Keratinocyte (primary cell): Measurements from ENCODE around the gene SCNN1B. TPM values are rescaled to one million over a fixed set of nuclear protein-coding genes. Genes with fewer than 3 reads are reported as not detected.
"Not testable (repeated sequence)": the region's sequence is repeated elsewhere in the genome, so short reads cannot be mapped to it uniquely, and the experiment has no call there.

Experiments used
- DNase-seq: peaks from one replicate; pipeline ENCODE4 v3.0.0-alpha.2; 2011; ENCODE audit warnings: low read depth, missing footprints, low spot score
- FAIRE-seq: peaks from 2 replicates; lab custom pipeline; 2011; peaks lifted over from hg19 to GRCh38; lab: Jason Lieb, UNC
- H2AFZ ChIP-seq: 2 replicates; pipeline ENCODE4 v1.6.0; 2012; ENCODE audit warnings: low read length, control low read depth, inconsistent platforms; ENCODE audit not compliant: control insufficient read depth
- H3K27ac ChIP-seq: 2 replicates; pipeline ENCODE4 v1.5.1; 2011; ENCODE audit warnings: low read length; ENCODE audit not compliant: control insufficient read depth, insufficient read depth
- H3K27me3 ChIP-seq: 3 replicates; pipeline ENCODE4 v1.6.0; 2011; ENCODE audit warnings: low read length; ENCODE audit not compliant: control insufficient read depth, insufficient read depth; ENCODE audit errors: extremely low read depth
- H3K36me3 ChIP-seq, 2 experiments: 2 replicates in 1 of 2; 3 replicates in 1 of 2; pipeline ENCODE4 v1.5.1; 2011; ENCODE audit warnings: low read length in 2 of 2, mild to moderate bottlenecking in 1 of 2; ENCODE audit not compliant: control insufficient read depth in 2 of 2, insufficient read depth in 2 of 2; ENCODE audit errors: extremely low read depth in 1 of 2
- H3K4me1 ChIP-seq: 3 replicates; pipeline ENCODE4 v1.5.1; 2011; ENCODE audit warnings: low read length; ENCODE audit not compliant: control insufficient read depth, insufficient read depth; ENCODE audit errors: extremely low read depth
- H3K4me2 ChIP-seq: 3 replicates; pipeline ENCODE4 v1.6.0; 2011; ENCODE audit warnings: low read depth, low read length; ENCODE audit not compliant: control insufficient read depth, insufficient read depth; ENCODE audit errors: extremely low read depth
- H3K4me3 ChIP-seq, 3 experiments: fragments of 200-600 bp in 1 of 3; sonication (generic) in 1 of 3; 2 replicates in 2 of 3; 3 replicates in 1 of 3; pipeline ENCODE4 v1.5.1; 2011 to 2016; ENCODE audit warnings: low read length in 3 of 3, mild to moderate bottlenecking in 3 of 3, control low read depth in 2 of 3, inconsistent platforms in 1 of 3, low read depth in 1 of 3, mixed read lengths in 1 of 3, mixed run types in 1 of 3, moderate library complexity in 1 of 3; ENCODE audit not compliant: control insufficient read depth in 2 of 3, insufficient read depth in 2 of 3; ENCODE audit errors: extremely low read depth in 1 of 3
- H3K79me2 ChIP-seq: 2 replicates; pipeline ENCODE4 v1.6.0; 2012; ENCODE audit warnings: low read length; ENCODE audit not compliant: control insufficient read depth, insufficient read depth
- H3K9ac ChIP-seq: 3 replicates; pipeline ENCODE4 v1.6.0; 2011; ENCODE audit warnings: low read length; ENCODE audit not compliant: control insufficient read depth, insufficient read depth; ENCODE audit errors: extremely low read depth
- H3K9me1 ChIP-seq: 3 replicates; pipeline ENCODE4 v1.6.0; 2011; ENCODE audit warnings: low read length; ENCODE audit not compliant: control insufficient read depth, insufficient read depth; ENCODE audit errors: extremely low read depth
- H3K9me3 ChIP-seq: 2 replicates; pipeline ENCODE4 v1.5.1; 2012; ENCODE audit warnings: low read depth, low read length; ENCODE audit not compliant: control insufficient read depth
- H4K20me1 ChIP-seq: 3 replicates; pipeline ENCODE4 v1.6.0; 2011; ENCODE audit warnings: low read length; ENCODE audit not compliant: control insufficient read depth, insufficient read depth; ENCODE audit errors: extremely low read depth
- CTCF ChIP-seq, 3 experiments: IDR thresholded peaks in 1 of 3; conservative IDR thresholded peaks in 1 of 3; optimal IDR thresholded peaks in 1 of 3; 2 replicates in 2 of 3; 3 replicates in 1 of 3; pipeline versions ENCODE3 to v1.5.1; 2011; ENCODE audit warnings: low read length in 3 of 3, mild to moderate bottlenecking in 3 of 3, moderate library complexity in 2 of 3, control low read depth in 1 of 3, inconsistent platforms in 1 of 3; ENCODE audit not compliant: insufficient read depth in 2 of 3; ENCODE audit errors: extremely low read depth in 1 of 3
- EZH2 ChIP-seq: IDR thresholded peaks from one replicate; pipeline ENCODE4 v1.6.1; 2012; ENCODE audit warnings: inconsistent platforms, mild to moderate bottlenecking, low read length, moderate library complexity
- dilution Hi-C: fragments of 300-500 bp; cut with MboI; formaldehyde crosslinking; loops from one replicate; pipeline ENCODE4 v1.7.0; 2020; ENCODE audit warnings: low sequenced_read_pairs; ENCODE audit not compliant: extremely low pct_ligation_motif_present
- polyA plus RNA-seq, 5 experiments: library from polyadenylated mRNA; depleted of rRNA in 3 of 5; stranded (reverse) in 3 of 5; stranded (forward) in 1 of 5; unstranded in 1 of 5; fragments of >200 nt; gene quantifications; 1 replicate in 1 of 5; 2 replicates in 3 of 5; 3 replicates in 1 of 5; pipeline versions ENCODE4 v1.2.1 to v1.2.3, GENCODE V29; 2011 to 2012; ENCODE audit warnings: missing spikeins in 2 of 5, low read depth in 1 of 5, low replicate concordance in 1 of 5

The SCNN1B gene
- polyA plus RNA-seq, 1 donor (not counting 4 experiments of a cell fraction or from before 2014, with no cell fraction given), result 0.92 TPM

- H3K36me3 ChIP-seq, result peaks cover 3 to 21% of the 10 kb centered on the region in 2 experiments
- dilution Hi-C loops, result loop anchor here (25.0 kb wide), 1 partner anchor 235 kb away; no protein-coding TSS in a partner anchor
Measured at GRCh38 chr16:23397464-23397863, 95.4 kb downstream of the SCNN1B start.

GRCh38 chr16:23398987-23399805, 97.1 kb downstream of the SCNN1B start:
- dilution Hi-C loops, result loop anchor here (25.0 kb wide), 1 partner anchor 237 kb away; no protein-coding TSS in a partner anchor
- TF ChIP-seq CTCF (optimal IDR thresholded peaks at IDR 0.05 in 1 of 3, IDR thresholded peaks at IDR 0.05 in 1 of 3, conservative IDR thresholded peaks at IDR 0.05 in 1 of 3; ENCODE audit: extremely low read depth in 1 of 3, insufficient read depth in 2 of 3, low read length in 3 of 3) (no peak), EZH2 (no peak)

More at GRCh38 chr16:23397464-23397863, 95.4 kb downstream of the SCNN1B start:
- no peak overlapping the region for H3K27ac ChIP-seq
- no peak overlapping the region for H3K4me2 ChIP-seq
- TF ChIP-seq EZH2, result no peak
- H3K9ac ChIP-seq, result no peak overlapping the region
- no peaks in the 10 kb centered on the region for H3K79me2 ChIP-seq
- H3K9me1 ChIP-seq, result no peaks in the 10 kb centered on the region
- H3K4me3 ChIP-seq, result no peak overlapping the region
- FAIRE-seq (no peak), DNase-seq (no peak)
- no peak overlapping the region for H2AFZ ChIP-seq
- no peaks in the 10 kb centered on the region for H3K4me1 ChIP-seq
- no peaks in the 10 kb centered on the region for H3K27me3 ChIP-seq
- no peaks in the 10 kb centered on the region for H4K20me1 ChIP-seq
- no peaks in the 10 kb centered on the region for H3K9me3 ChIP-seq

GRCh38 chr16:23400447-23400846, 98.3 kb downstream of the SCNN1B start:
- dilution Hi-C loops, FAIRE-seq: not testable (repeated sequence)

More at GRCh38 chr16:23398987-23399805, 97.1 kb downstream of the SCNN1B start:
- Histone ChIP-seq H4K20me1 (no peaks in the 10 kb centered on the region), H3K4me3 (no peak overlapping the region), H3K9me3 (no peaks in the 10 kb centered on the region), H3K4me1 (no peaks in the 10 kb centered on the region), H3K79me2 (no peaks in the 10 kb centered on the region), H3K27me3 (no peaks in the 10 kb centered on the region), H3K4me2 (no peak overlapping the region), H3K9ac (no peak overlapping the region), H2AFZ (no peak overlapping the region), H3K9me1 (no peaks in the 10 kb centered on the region), H3K27ac (no peak overlapping the region), H3K36me3 (peaks cover 3 to 26% of the 10 kb centered on the region in 2 experiments)
- DNase-seq (no peak), FAIRE-seq (no peak)

More at GRCh38 chr16:23400447-23400846, 98.3 kb downstream of the SCNN1B start:
- H3K4me3 ChIP-seq, H3K27ac ChIP-seq, H2AFZ ChIP-seq, H3K27me3 ChIP-seq, H4K20me1 ChIP-seq, H3K9ac ChIP-seq, DNase-seq, H3K9me3 ChIP-seq, H3K79me2 ChIP-seq, H3K4me2 ChIP-seq, H3K4me1 ChIP-seq, H3K9me1 ChIP-seq: not testable (repeated sequence)
- peaks cover 3 to 30% of the 10 kb centered on the region in 2 experiments for H3K36me3 ChIP-seq
